Spleen (tissue), 11 donors: ENCODE measurements around the gene FAM135A. TPM values are rescaled to one million over a fixed set of nuclear protein-coding genes. Genes with fewer than 3 reads are reported as not detected.
"Not testable (repeated sequence)": the region's sequence is repeated elsewhere in the genome, so short reads cannot be mapped to it uniquely, and the experiment has no call there.

Source experiments
- DNase-seq: peaks from one replicate; pipeline ENCODE4 v3.0.0-alpha.2; 2020
- H3K27ac ChIP-seq, 8 donors: fragments of 200-600 bp; sonication (generic) in 7 of 8; 1 replicate in 4 of 8; 2 replicates in 4 of 8; pipeline versions ENCODE4 v1.5.0 to v1.8.0; 2016 to 2021; ENCODE audit warnings: inconsistent platforms in 4 of 8, mild to moderate bottlenecking in 4 of 8, moderate library complexity in 1 of 8
- H3K27me3 ChIP-seq, 7 donors: fragments of 200-600 bp; sonication (generic) in 6 of 7; replicated peaks in 1 of 7; 1 replicate in 4 of 7; 2 replicates in 3 of 7; pipeline versions ENCODE4 v1.5.0 to v1.8.0; 2016 to 2021; ENCODE audit warnings: inconsistent platforms in 3 of 7, mild to moderate bottlenecking in 1 of 7
- H3K36me3 ChIP-seq, 6 donors: fragments of 200-600 bp; sonication (generic) in 5 of 6; 1 replicate in 4 of 6; 2 replicates in 2 of 6; pipeline versions ENCODE4 v1.5.0 to v1.8.0; 2016 to 2021; ENCODE audit warnings: inconsistent platforms in 2 of 6
- H3K4me1 ChIP-seq, 6 donors: fragments of 200-600 bp; sonication (generic) in 5 of 6; 1 replicate in 3 of 6; 2 replicates in 3 of 6; pipeline versions ENCODE4 v1.5.0 to v1.8.0; 2016 to 2021; ENCODE audit warnings: inconsistent platforms in 3 of 6
- H3K4me3 ChIP-seq, 8 donors: fragments of 200-600 bp; sonication (generic) in 7 of 8; 1 replicate in 4 of 8; 2 replicates in 4 of 8; pipeline versions ENCODE4 v1.5.0 to v1.8.0; 2016 to 2021; ENCODE audit warnings: inconsistent platforms in 4 of 8, mild to moderate bottlenecking in 4 of 8, moderate library complexity in 2 of 8
- H3K9me3 ChIP-seq, 8 donors: fragments of 200-600 bp; sonication (generic) in 7 of 8; 1 replicate in 4 of 8; 2 replicates in 4 of 8; pipeline versions ENCODE4 v1.5.0 to v1.8.0; 2016 to 2021; ENCODE audit warnings: inconsistent platforms in 4 of 8
- POLR2A ChIP-seq, 3 donors: fragments of 450-650 bp; IDR thresholded peaks; one replicate each; pipeline ENCODE4 v1.5.1; 2017; ENCODE audit warnings: antibody characterized with exemption in 3 of 3, mild to moderate bottlenecking in 1 of 3
- POLR2AphosphoS5 ChIP-seq, 3 donors: sonication (generic); formaldehyde crosslinking; IDR thresholded peaks; one replicate each; pipeline ENCODE4 v1.5.1; 2017; ENCODE audit warnings: antibody characterized with exemption in 3 of 3
- WGBS, 5 donors: extraction: QIAGEN DNeasy Blood & Tissue Kit in 3 of 5; methylation state at CpG; one replicate each; pipeline versions ENCODE4 v1.1.5 to v1.1.7; 2013 to 2018; 5-methylcytosine and 5-hydroxymethylcytosine counted together
- intact Hi-C: fragments of 100-400 bp; cut with DNase I; formaldehyde crosslinking; loops from one replicate; pipeline ENCODE4 v1.15.0; 2023; ENCODE audit warnings: low total_unique reads
- polyA plus RNA-seq, 3 donors: library from polyadenylated mRNA; stranded (reverse); fragments of 200-250 nt; gene quantifications; one replicate each; pipeline ENCODE4 v1.2.1, GENCODE V29; 2013
- total RNA-seq, 7 donors: library from RNA; depleted of rRNA in 3 of 7; stranded (reverse); fragments of >200 nt in 3 of 7; fragmentation: NEBNext Ultra II Directional in 4 of 7; extraction: Animal tissue kit (Norgen Biotek cat#: 25700) in 4 of 7; gene quantifications; one replicate each; pipeline versions ENCODE4 v1.1.0 to v1.2.1, GENCODE V29; 2016 to 2021
- TF ChIP-seq, protein P1 (sequence below), 11 experiments: fragments of 200-600 bp in 7 of 11; fragments of 450-650 bp in 4 of 11; sonication (generic) in 4 of 11; IDR thresholded peaks in 8 of 11; conservative IDR thresholded peaks in 3 of 11; 1 replicate in 7 of 11; 2 replicates in 4 of 11; pipeline versions ENCODE4 v1.4.0 to v1.8.0; 2016 to 2021; ENCODE audit warnings: antibody characterized with exemption in 11 of 11, inconsistent platforms in 4 of 11, mild to moderate bottlenecking in 1 of 11
- donor health status: healthy with polysubstance abuse.
- donor health status: DM: no; HTN: no; CAD: no; lungs with moderate emphysema.
- donor health status: DM: no; HTN: no; CAD: no.
- donor health status: Bipolar disorder and iron deficiency.
- donor health status: healthy.
- donor health status: DM: no; HTN: no; CAD: no.
- donor health status: DM: yes; HTN: yes; CAD: no.

FAM135A gene
- total and polyA plus RNA-seq, 10 donors = 7.6 to 33.0 (median 17.8) TPM

DNA sequence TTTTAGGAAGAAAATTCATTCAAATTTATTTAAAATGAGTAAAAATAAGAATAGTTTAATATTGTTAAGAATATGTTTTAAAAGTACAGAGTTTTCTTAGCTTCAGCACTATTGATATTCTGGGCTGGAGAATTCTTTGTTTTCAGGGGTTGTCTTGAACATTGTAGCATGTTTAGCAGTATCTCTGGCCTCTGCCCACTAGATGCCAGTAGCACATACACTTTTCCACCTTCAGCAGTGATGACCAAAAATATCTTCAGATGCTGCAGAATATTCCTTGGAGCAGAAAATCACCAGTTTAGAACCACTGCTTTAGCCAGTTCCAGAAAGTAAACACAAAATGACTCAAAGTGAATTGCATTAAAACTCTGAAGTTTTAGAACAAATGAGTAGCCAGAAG is 134.0 kb downstream of the FAM135A start:
- intact Hi-C loops = no loop called here
- Histone ChIP-seq H3K36me3 (peaks cover 0 to 12% (median 0%) of the 10 kb centered on the region in 6 donors), H3K9me3 (no peaks in the 10 kb centered on the region), H3K27me3 (no peaks in the 10 kb centered on the region), H3K27ac (no peak overlapping the region), H3K4me1 (no peaks in the 10 kb centered on the region), H3K4me3 (no peak overlapping the region)
- DNase-seq = no peak
- TF ChIP-seq POLR2AphosphoS5 (IDR thresholded peaks at IDR 0.05) (no peak), POLR2A (IDR thresholded peaks at IDR 0.05) (no peak)
- TF ChIP-seq, protein P1, sequence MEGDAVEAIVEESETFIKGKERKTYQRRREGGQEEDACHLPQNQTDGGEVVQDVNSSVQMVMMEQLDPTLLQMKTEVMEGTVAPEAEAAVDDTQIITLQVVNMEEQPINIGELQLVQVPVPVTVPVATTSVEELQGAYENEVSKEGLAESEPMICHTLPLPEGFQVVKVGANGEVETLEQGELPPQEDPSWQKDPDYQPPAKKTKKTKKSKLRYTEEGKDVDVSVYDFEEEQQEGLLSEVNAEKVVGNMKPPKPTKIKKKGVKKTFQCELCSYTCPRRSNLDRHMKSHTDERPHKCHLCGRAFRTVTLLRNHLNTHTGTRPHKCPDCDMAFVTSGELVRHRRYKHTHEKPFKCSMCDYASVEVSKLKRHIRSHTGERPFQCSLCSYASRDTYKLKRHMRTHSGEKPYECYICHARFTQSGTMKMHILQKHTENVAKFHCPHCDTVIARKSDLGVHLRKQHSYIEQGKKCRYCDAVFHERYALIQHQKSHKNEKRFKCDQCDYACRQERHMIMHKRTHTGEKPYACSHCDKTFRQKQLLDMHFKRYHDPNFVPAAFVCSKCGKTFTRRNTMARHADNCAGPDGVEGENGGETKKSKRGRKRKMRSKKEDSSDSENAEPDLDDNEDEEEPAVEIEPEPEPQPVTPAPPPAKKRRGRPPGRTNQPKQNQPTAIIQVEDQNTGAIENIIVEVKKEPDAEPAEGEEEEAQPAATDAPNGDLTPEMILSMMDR (IDR thresholded peaks at IDR 0.05 in 8 of 11, conservative IDR thresholded peaks at IDR 0.05 in 3 of 11) = peak in 1 of 11 experiments; percentile 23

DNA sequence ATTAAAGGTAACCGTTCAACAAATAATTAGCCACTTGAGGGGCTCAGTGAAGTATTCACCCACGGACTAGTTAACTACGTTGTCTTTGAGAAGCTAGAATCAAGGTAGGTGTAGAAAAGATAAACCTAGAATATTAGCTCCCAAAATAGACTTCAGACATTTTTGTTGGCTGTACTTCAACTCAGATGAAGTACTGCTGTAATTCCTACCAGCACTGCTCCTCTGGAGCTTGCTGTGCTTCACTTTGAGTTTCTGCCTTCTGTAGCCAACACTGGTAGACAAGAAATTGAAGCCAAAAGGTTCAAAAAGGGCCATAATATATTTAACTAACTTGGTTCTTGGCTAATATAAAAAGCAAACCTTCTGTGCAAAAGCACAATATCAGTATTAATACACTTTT is 134.6 kb downstream of the FAM135A start:
- no peaks in the 10 kb centered on the region for H3K9me3 ChIP-seq
- no peak overlapping the region for H3K4me3 ChIP-seq
- intact Hi-C loops = no loop called here
- TF ChIP-seq POLR2AphosphoS5 (IDR thresholded peaks at IDR 0.05) (no peak), POLR2A (IDR thresholded peaks at IDR 0.05) (no peak)
- TF ChIP-seq, protein P1 (IDR thresholded peaks at IDR 0.05 in 8 of 11, conservative IDR thresholded peaks at IDR 0.05 in 3 of 11) = no peak
- no peaks in the 10 kb centered on the region for H3K4me1 ChIP-seq
- H3K36me3 ChIP-seq = peaks cover 0 to 12% (median 0%) of the 10 kb centered on the region in 6 donors
- DNase-seq = no peak
- H3K27me3 ChIP-seq = no peaks in the 10 kb centered on the region
- WGBS, 5 donors = 92 to 99% (median 95%) methylated on average over 3 of the region's 3 CpGs
- no peak overlapping the region for H3K27ac ChIP-seq

DNA sequence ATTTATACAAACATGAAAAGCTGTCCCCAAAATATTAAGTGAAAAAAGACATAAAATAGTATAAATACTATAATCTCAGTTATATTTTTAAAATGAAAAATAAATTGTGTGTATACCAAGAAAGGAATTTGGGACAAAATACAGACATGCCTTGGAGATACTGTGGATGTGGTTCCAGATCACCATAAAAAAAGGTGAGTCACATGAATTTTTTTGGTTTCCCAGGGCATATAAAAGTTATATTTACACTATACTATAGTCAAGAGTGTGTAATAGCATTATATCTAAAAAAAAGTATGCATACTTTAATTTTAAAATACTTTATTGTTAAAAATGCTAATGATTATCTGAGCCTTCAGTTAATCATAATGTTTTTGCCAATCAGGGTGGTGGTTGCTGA is 136.0 kb downstream of the FAM135A start:
- no peak overlapping the region for H3K4me3 ChIP-seq
- intact Hi-C loops = no loop called here
- no peak overlapping the region for H3K27ac ChIP-seq
- no peak for TF ChIP-seq POLR2AphosphoS5 (IDR thresholded peaks at IDR 0.05)
- TF ChIP-seq POLR2A (IDR thresholded peaks at IDR 0.05) = no peak
- TF ChIP-seq, protein P1 (IDR thresholded peaks at IDR 0.05 in 8 of 11, conservative IDR thresholded peaks at IDR 0.05 in 3 of 11) = no peak
- no peak for DNase-seq
- peaks cover 0 to 5% (median 0%) of the 10 kb centered on the region in 6 donors for H3K36me3 ChIP-seq
- H3K4me1 ChIP-seq = no peaks in the 10 kb centered on the region
- no peaks in the 10 kb centered on the region for H3K9me3 ChIP-seq
- H3K27me3 ChIP-seq = no peaks in the 10 kb centered on the region

DNA sequence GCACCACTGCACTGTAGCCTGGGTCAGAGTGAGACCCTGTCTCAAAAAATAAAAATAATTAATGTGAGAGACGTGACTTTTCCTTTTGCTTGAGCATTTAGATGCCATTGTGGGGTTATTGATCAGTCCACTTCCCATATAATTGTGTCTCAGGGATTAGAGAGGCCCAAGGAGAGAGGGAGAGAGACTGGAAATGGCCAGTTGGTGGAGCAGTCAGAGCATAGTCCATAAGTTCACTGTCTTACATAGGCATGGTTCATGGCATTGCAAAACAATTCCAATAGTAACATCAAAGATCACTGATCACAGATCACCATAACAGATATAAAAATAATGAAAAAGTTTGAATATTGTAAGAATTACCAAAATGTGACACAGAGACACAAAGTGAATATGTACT is 138.3 kb downstream of the FAM135A start:
- no peak for TF ChIP-seq POLR2AphosphoS5 (IDR thresholded peaks at IDR 0.05)
- TF ChIP-seq, protein P1 (IDR thresholded peaks at IDR 0.05 in 8 of 11, conservative IDR thresholded peaks at IDR 0.05 in 3 of 11) = no peak
- no peak for TF ChIP-seq POLR2A (IDR thresholded peaks at IDR 0.05)
- no peak for DNase-seq
- Histone ChIP-seq H3K9me3 (no peaks in the 10 kb centered on the region), H3K4me1 (no peaks in the 10 kb centered on the region), H3K36me3 (no peaks in the 10 kb centered on the region), H3K4me3 (no peak overlapping the region), H3K27me3 (no peaks in the 10 kb centered on the region), H3K27ac (no peak overlapping the region)
- intact Hi-C loops = loop anchor here (10.0 kb wide), 1 partner anchor 133 kb away; no protein-coding TSS in a partner anchor
- 89 to 100% (median 94%) methylated on average over 1 of the region's 1 CpG for WGBS, 5 donors

DNA sequence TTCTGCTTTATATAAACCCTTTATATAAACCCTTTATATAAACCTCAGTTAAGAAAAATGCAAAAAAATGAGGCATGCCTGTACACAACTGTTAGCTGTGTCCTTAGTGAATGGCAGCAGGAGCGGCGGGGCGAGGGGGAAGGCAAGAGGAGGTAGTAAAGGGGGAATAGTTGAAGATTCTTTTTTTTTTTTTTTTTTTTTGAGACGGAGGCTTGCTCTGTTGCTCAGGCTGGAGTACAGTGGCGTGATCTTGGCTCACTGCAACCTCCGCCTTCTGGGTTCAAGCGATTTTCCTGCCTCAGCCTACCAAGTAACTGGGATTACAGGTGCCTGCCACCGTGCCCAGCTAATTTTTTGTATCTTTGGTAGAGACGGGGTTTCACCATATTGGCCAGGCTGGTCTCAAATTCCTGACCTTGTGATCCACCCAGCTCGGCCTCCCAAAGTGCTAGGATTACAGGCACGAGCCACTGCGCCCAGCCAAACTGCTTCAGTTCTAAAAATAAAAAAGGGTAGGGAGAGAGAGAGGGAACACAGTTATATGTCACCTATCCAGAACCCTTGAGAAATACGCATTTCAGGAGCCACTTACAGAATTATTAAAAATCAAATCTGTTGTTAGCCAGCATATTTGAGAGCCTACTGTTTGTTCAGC is 139.1 kb downstream of the FAM135A start:
- not testable (repeated sequence) for H3K4me1 ChIP-seq, DNase-seq, H3K27ac ChIP-seq, H3K36me3 ChIP-seq, H3K4me3 ChIP-seq, H3K27me3 ChIP-seq, H3K9me3 ChIP-seq
- intact Hi-C loops = loop anchor here (10.0 kb wide), 1 partner anchor 132 kb away; no protein-coding TSS in a partner anchor
- WGBS, 5 donors = 92 to 95% (median 93%) methylated on average over 13 of the region's 13 CpGs
